Calu3 (cell line): Measurements from ENCODE around the gene WDR82. TPM values are rescaled to one million over a fixed set of nuclear protein-coding genes. Genes with fewer than 3 reads are reported as not detected.

ENCODE experiments used
- BruUV-seq: library from RNA; stranded (reverse); fragments of 400-500 nt; replicated peaks from 2 replicates; lab custom pipeline; 2021; lab: Mats Ljungman, UMichigan
- CTCF ChIA-PET: fragments of 300-600 bp; sonication (Branson Sonifier 250); formaldehyde crosslinking; loops from one replicate; lab custom pipeline; 2022; ENCODE audit warnings: antibody characterized with exemption; lab: Charles Lee
- DNase-seq: peaks from one replicate; pipeline ENCODE4 v3.0.0; 2022
- H3K27ac Mint-ChIP-seq: one replicate; pipeline ENCODE4 v1.8.0; 2022; ENCODE audit warnings: mixed read lengths; ENCODE audit not compliant: unreplicated experiment
- H3K27me3 Mint-ChIP-seq: one replicate; pipeline ENCODE4 v1.8.0; 2022; ENCODE audit warnings: mixed read lengths; ENCODE audit not compliant: unreplicated experiment
- H3K36me3 Mint-ChIP-seq: one replicate; pipeline ENCODE4 v1.8.0; 2022; ENCODE audit warnings: mild to moderate bottlenecking, moderate library complexity, mixed read lengths; ENCODE audit not compliant: insufficient read depth, unreplicated experiment
- H3K4me1 Mint-ChIP-seq: one replicate; pipeline ENCODE4 v1.8.0; 2022; ENCODE audit warnings: mild to moderate bottlenecking, low read depth, mixed read lengths; ENCODE audit not compliant: unreplicated experiment
- H3K4me3 Mint-ChIP-seq: one replicate; pipeline ENCODE4 v1.8.0; 2022; ENCODE audit warnings: mild to moderate bottlenecking, low read depth, moderate library complexity, mixed read lengths; ENCODE audit not compliant: unreplicated experiment
- H3K9me3 Mint-ChIP-seq: one replicate; pipeline ENCODE4 v1.8.0; 2022; ENCODE audit warnings: low read depth, mixed read lengths; ENCODE audit not compliant: unreplicated experiment
- intact Hi-C: fragments of 100-400 bp; cut with micrococcal nuclease; formaldehyde crosslinking; loops from one replicate; pipeline ENCODE4 v1.10.0; 2022; ENCODE audit not compliant: unreplicated experiment
- total RNA-seq: library from RNA; stranded (reverse); gene quantifications from 2 replicates; pipeline ENCODE4 v1.2.3, GENCODE V29; 2022
- TF ChIP-seq, protein P1 (sequence below): fragments of 200-600 bp; IDR thresholded peaks from one replicate; pipeline ENCODE4 v1.8.0; 2022; ENCODE audit warnings: antibody characterized with exemption; ENCODE audit not compliant: unreplicated experiment

The WDR82 gene
- total RNA-seq, 1 experiment from 2014 or later, result 59.7 TPM

- BruUV-seq, result no TSS peak
- Mint-ChIP-seq H3K9me3 (no peaks in the 10 kb centered on the region), H3K27ac (no peak overlapping the region), H3K4me1 (no peaks in the 10 kb centered on the region), H3K36me3 (peaks cover 65% of the 10 kb centered on the region), H3K4me3 (no peak overlapping the region), H3K27me3 (no peaks in the 10 kb centered on the region)
- intact Hi-C loops, result no loop called here
- TF ChIP-seq, protein P1, sequence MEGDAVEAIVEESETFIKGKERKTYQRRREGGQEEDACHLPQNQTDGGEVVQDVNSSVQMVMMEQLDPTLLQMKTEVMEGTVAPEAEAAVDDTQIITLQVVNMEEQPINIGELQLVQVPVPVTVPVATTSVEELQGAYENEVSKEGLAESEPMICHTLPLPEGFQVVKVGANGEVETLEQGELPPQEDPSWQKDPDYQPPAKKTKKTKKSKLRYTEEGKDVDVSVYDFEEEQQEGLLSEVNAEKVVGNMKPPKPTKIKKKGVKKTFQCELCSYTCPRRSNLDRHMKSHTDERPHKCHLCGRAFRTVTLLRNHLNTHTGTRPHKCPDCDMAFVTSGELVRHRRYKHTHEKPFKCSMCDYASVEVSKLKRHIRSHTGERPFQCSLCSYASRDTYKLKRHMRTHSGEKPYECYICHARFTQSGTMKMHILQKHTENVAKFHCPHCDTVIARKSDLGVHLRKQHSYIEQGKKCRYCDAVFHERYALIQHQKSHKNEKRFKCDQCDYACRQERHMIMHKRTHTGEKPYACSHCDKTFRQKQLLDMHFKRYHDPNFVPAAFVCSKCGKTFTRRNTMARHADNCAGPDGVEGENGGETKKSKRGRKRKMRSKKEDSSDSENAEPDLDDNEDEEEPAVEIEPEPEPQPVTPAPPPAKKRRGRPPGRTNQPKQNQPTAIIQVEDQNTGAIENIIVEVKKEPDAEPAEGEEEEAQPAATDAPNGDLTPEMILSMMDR, result no peak
- no peak for DNase-seq
- CTCF ChIA-PET, result no interaction called here
Measured at GRCh38 chr3:52256159-52256558, 22.3 kb downstream of the WDR82 start.

DNA sequence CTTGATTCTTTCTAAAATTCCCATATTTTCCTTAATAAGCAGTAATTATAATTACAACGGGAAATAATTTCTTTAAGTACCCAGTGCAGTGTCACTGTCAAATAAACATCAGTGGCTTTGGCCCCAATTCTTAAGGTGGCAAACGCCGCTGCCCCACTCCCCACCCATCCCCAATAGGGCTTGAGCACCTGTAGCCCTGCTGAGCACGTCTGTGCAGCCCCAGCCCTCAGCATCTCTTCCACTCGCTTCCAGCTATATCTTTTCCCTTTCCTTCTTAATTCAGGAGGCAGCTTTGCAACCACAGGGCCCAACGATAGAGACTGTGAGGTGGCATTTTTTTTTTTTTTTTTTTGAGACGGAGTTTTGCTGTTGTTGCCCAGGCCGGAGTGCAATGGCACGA, 23.8 kb downstream of the WDR82 start:
- Mint-ChIP-seq H3K9me3 (no peaks in the 10 kb centered on the region), H3K27ac (no peak overlapping the region), H3K4me3 (no peak overlapping the region), H3K27me3 (no peaks in the 10 kb centered on the region), H3K36me3 (peaks cover 69% of the 10 kb centered on the region), H3K4me1 (no peaks in the 10 kb centered on the region)
- no TSS peak for BruUV-seq
- TF ChIP-seq, protein P1, result no peak
- intact Hi-C loops, result no loop called here
- CTCF ChIA-PET, result no interaction called here
- DNase-seq, result no peak

DNA sequence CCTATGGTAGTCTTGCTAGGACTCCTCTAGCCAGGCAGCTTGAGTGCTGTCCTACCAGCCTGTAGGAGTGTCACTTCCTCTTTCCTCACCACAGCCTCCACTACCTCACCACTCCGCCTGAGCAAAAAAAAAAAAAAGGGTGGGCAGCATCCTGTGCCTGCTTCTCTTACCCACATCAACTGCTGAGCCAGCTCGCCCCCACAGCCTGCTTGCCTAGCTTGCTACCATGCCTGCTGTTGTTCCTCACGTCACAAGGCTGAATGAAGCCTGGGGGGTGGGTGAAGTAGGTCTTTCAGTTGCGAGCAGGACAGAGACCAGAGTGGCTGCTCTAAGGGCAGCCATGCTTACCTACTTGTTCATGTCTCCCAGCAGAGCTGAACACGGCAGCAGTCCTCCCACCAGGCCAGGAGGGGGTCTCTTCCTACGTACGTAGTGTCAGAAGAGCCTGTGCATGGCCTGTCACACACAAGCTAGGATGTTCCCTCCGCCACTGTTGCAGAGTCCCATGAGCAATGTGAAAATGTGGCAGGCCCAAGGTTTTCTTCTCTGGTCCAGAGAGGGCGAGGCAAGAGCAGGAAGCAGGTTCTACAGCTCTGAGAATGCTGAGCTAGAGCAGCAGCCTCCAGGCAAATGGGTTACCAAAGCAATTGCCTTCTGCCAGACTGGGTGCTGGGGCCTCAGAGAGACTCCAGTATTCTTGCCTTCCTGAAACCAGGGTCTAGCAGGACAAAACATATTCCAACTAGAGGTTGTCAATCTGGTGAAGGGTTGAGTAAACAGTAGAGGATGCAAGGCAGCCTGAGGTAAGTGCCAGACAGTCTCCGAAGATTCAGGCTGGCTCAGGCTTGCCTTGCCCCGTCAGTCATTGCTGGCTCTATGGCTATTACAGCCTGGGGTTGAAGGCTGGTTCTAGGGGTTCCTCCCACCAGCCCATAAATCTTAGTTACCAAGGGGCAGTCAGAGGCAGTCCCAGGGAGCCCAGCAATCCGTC, 24.8 kb downstream of the WDR82 start:
- BruUV-seq, result no TSS peak
- CTCF ChIA-PET, result interaction anchor here (0.6 to 0.7 kb wide), 3 partner anchors 47 to 280 kb away, joined by 3 to 7 read pairs (median 3); no protein-coding TSS in a partner anchor
- TF ChIP-seq, protein P1, result no peak
- Mint-ChIP-seq H3K4me3 (no peak overlapping the region), H3K9me3 (no peaks in the 10 kb centered on the region), H3K4me1 (no peaks in the 10 kb centered on the region), H3K27me3 (no peaks in the 10 kb centered on the region), H3K27ac (no peak overlapping the region), H3K36me3 (peaks cover 62% of the 10 kb centered on the region)
- no peak for DNase-seq
- intact Hi-C loops, result no loop called here

DNA sequence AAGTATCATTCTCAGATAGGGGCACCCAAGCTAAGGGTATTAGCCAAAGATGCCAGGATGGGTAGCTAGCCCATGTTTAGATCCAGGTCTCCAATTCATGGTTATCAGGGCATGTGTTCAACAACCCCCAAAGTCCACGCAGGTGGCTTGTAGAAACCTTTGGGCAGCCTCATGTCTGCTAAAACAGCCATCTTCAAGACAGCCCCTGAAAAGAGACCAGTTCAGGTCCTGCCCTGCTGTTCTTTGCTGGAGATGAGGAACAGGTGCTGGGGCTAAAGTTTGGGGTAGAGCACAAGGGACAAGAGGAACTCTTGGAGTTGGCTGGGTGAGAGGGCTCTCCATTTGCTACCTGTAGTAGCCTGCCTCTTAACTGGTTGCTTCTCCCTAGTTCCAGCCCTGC, 28.3 kb downstream of the WDR82 start:
- DNase-seq, result no peak
- CTCF ChIA-PET, result no interaction called here
- Mint-ChIP-seq H3K27me3 (no peaks in the 10 kb centered on the region), H3K27ac (no peak overlapping the region), H3K36me3 (peaks cover 58% of the 10 kb centered on the region), H3K9me3 (no peaks in the 10 kb centered on the region), H3K4me3 (no peak overlapping the region), H3K4me1 (no peaks in the 10 kb centered on the region)
- TF ChIP-seq, protein P1, result no peak
- intact Hi-C loops, result no loop called here
- no TSS peak for BruUV-seq
